GM10266 (cell line): Measurements from ENCODE around the gene CDKN3.
"Not testable (repeated sequence)": the region's sequence is repeated elsewhere in the genome, so short reads cannot be mapped to it uniquely, and the experiment has no call there.

Experiments used
- DNase-seq: peaks from one replicate; pipeline ENCODE4 v3.0.0; 2012; ENCODE audit errors: extremely low spot score
- CTCF ChIP-seq: IDR thresholded peaks from 2 replicates; pipeline ENCODE4 v1.5.1; 2012; ENCODE audit warnings: mild to moderate bottlenecking, low read depth; ENCODE audit not compliant: control insufficient read depth, insufficient read depth; ENCODE audit errors: missing control alignments

CDKN3 gene

GRCh38 chr14:54447231-54447692, 50.5 kb downstream of the CDKN3 start:
- no peak for TF ChIP-seq CTCF
- no peak for DNase-seq

GRCh38 chr14:54450535-54450934, 53.7 kb downstream of the CDKN3 start:
- no peak for TF ChIP-seq CTCF
- no peak for DNase-seq

- no peak for TF ChIP-seq CTCF
- DNase-seq = no peak
Observed at GRCh38 chr14:54451121-54451601, 54.4 kb downstream of the CDKN3 start.

GRCh38 chr14:54451961-54452360, 55.2 kb downstream of the CDKN3 start:
- DNase-seq = no peak

GRCh38 chr14:54453252-54453651, 56.4 kb downstream of the CDKN3 start:
- no peak for DNase-seq
- no peak for TF ChIP-seq CTCF

More at GRCh38 chr14:54451961-54452360, 55.2 kb downstream of the CDKN3 start:
- no peak for TF ChIP-seq CTCF

GRCh38 chr14:54453990-54454389, 57.2 kb downstream of the CDKN3 start:
- not testable (repeated sequence) for DNase-seq

GRCh38 chr14:54455363-54455762, 58.6 kb downstream of the CDKN3 start:
- no peak for TF ChIP-seq CTCF
- DNase-seq = no peak

GRCh38 chr14:54456820-54457608, 60.2 kb downstream of the CDKN3 start:
- DNase-seq = not testable (repeated sequence)
